Neuronal stem cell (in vitro differentiated cells): ENCODE results near the gene CAMTA1.
A peak's percentile ranks its signal among the peaks of the same experiment; 100 is the strongest.

Experiments used
- DNase-seq: peaks from one replicate; pipeline ENCODE4 v3.0.0-alpha.2; 2013; ENCODE audit warnings: low spot score
- H2AFZ ChIP-seq: one replicate; pipeline ENCODE4 v1.6.1; 2013; ENCODE audit warnings: mild to moderate bottlenecking, low read length, inconsistent platforms
- H2AK5ac ChIP-seq: 2 replicates; pipeline ENCODE4 v1.6.1; 2013; ENCODE audit warnings: low read depth, mild to moderate bottlenecking, inconsistent platforms, low read length, moderate library complexity, mixed read lengths
- H2BK120ac ChIP-seq: 2 replicates; pipeline ENCODE4 v1.6.1; 2013; ENCODE audit warnings: low read depth, mild to moderate bottlenecking, inconsistent platforms, low read length, moderate library complexity, mixed read lengths
- H2BK12ac ChIP-seq: one replicate; pipeline ENCODE4 v1.6.1; 2013; ENCODE audit warnings: low read length, inconsistent platforms
- H2BK15ac ChIP-seq: 2 replicates; pipeline ENCODE4 v1.6.1; 2013; ENCODE audit warnings: mild to moderate bottlenecking, low read length, inconsistent platforms, mixed read lengths
- H2BK5ac ChIP-seq: one replicate; pipeline ENCODE4 v1.6.1; 2013; ENCODE audit warnings: inconsistent platforms, mild to moderate bottlenecking, low read length, moderate library complexity
- H3K14ac ChIP-seq: one replicate; pipeline ENCODE4 v1.6.1; 2013; ENCODE audit warnings: low read length, inconsistent platforms
- H3K18ac ChIP-seq: 2 replicates; pipeline ENCODE4 v1.6.1; 2013; ENCODE audit warnings: low read length, inconsistent platforms
- H3K23ac ChIP-seq: 2 replicates; pipeline ENCODE4 v1.6.1; 2013; ENCODE audit warnings: low read depth, mild to moderate bottlenecking, mixed read lengths, low read length, inconsistent platforms; ENCODE audit not compliant: poor library complexity
- H3K27ac ChIP-seq: replicated peaks from 3 replicates; pipeline ENCODE4 v1.5.1; 2013; ENCODE audit warnings: low read length, inconsistent platforms
- H3K27me3 ChIP-seq, 3 experiments: 2 replicates each; pipeline ENCODE4 v1.6.1; 2013; ENCODE audit warnings: low read length in 3 of 3, mild to moderate bottlenecking in 2 of 3, inconsistent platforms in 1 of 3, low read depth in 1 of 3, mixed read lengths in 1 of 3, moderate library complexity in 1 of 3; ENCODE audit not compliant: control insufficient read depth in 3 of 3, insufficient read depth in 3 of 3
- H3K36me3 ChIP-seq, 2 donors: replicated peaks in 1 of 2; 2 replicates each; pipeline ENCODE4 v1.6.1; 2013; ENCODE audit warnings: low read length in 2 of 2; ENCODE audit not compliant: control insufficient read depth in 2 of 2, insufficient read depth in 2 of 2
- H3K4ac ChIP-seq: 2 replicates; pipeline ENCODE4 v1.6.1; 2013; ENCODE audit warnings: inconsistent platforms, mild to moderate bottlenecking, low read length, moderate library complexity
- H3K4me1 ChIP-seq, 2 donors: 1 replicate in 1 of 2; 2 replicates in 1 of 2; pipeline ENCODE4 v1.6.1; 2013; ENCODE audit warnings: low read length in 2 of 2, low read depth in 1 of 2; ENCODE audit not compliant: control insufficient read depth in 2 of 2, insufficient read depth in 1 of 2
- H3K4me2 ChIP-seq: one replicate; pipeline ENCODE4 v1.6.1; 2013; ENCODE audit warnings: mild to moderate bottlenecking, low read length, inconsistent platforms; ENCODE audit not compliant: insufficient read depth, poor library complexity, severe bottlenecking
- H3K4me3 ChIP-seq, 2 donors: 2 replicates each; pipeline ENCODE4 v1.5.1; 2013; ENCODE audit warnings: low read length in 2 of 2, mild to moderate bottlenecking in 2 of 2, inconsistent platforms in 1 of 2, moderate library complexity in 1 of 2
- H3K79me1 ChIP-seq: one replicate; pipeline ENCODE4 v1.6.1; 2013; ENCODE audit warnings: low read depth, mild to moderate bottlenecking, inconsistent platforms, low read length, moderate library complexity
- H3K9ac ChIP-seq: one replicate; pipeline ENCODE4 v1.6.1; 2013; ENCODE audit warnings: mild to moderate bottlenecking, low read depth, low read length, inconsistent platforms; ENCODE audit not compliant: poor library complexity
- H3K9me3 ChIP-seq, 2 donors: replicated peaks in 1 of 2; 2 replicates each; pipeline versions ENCODE3 to v1.6.1; 2013; ENCODE audit warnings: low read length in 2 of 2, mild to moderate bottlenecking in 2 of 2, inconsistent platforms in 1 of 2, low read depth in 1 of 2, mixed read lengths in 1 of 2, moderate library complexity in 1 of 2; ENCODE audit not compliant: control insufficient read depth in 2 of 2, insufficient read depth in 1 of 2
- H4K8ac ChIP-seq: one replicate; pipeline ENCODE4 v1.6.1; 2013; ENCODE audit warnings: low read depth, mild to moderate bottlenecking, inconsistent platforms, low read length, moderate library complexity
- H4K91ac ChIP-seq: one replicate; pipeline ENCODE4 v1.6.1; 2013; ENCODE audit warnings: low read length, low read depth, mild to moderate bottlenecking, inconsistent platforms; ENCODE audit not compliant: poor library complexity
- WGBS, 2 donors: extraction: QIAGEN DNeasy Blood & Tissue Kit; methylation state at CpG; one replicate each; pipeline ENCODE4 v1.1.7; 2013; ENCODE audit warnings: missing lambda C conversion rate in 2 of 2, mixed read lengths in 1 of 2; ENCODE audit not compliant: insufficient read length in 2 of 2, insufficient replicate concordance in 1 of 2; ENCODE audit errors: extremely low coverage in 2 of 2; 5-methylcytosine and 5-hydroxymethylcytosine counted together

Gene CAMTA1

DNA sequence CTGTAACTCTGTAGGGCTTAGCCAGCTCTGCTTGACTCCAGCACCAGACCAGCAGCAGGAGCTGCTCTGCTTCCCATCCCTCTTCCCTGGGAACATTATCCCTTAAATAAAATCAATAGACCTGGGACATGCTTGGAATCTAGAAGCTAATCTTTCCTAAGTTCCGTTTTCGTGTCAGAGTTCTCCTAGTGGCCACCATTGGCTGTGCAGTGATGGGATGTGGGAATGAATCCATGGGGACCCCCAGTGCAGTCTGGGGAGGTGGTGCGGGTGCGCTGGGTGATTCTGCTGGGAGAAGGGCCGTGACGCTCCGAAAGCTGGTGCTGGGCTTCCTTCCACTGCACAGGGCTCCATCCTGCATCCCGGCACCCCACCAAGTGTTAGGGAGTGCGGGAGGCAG is 202.7 kb downstream of the CAMTA1 start:
- Histone ChIP-seq H3K4me3 (no peak overlapping the region), H2AK5ac (no peak overlapping the region), H2BK5ac (peak overlapping the region; percentile 63), H3K4me1 (peaks cover 0 to 4% of the 10 kb centered on the region in 2 donors), H2BK12ac (no peak overlapping the region), H2BK120ac (no peak overlapping the region), H3K27ac (no peak overlapping the region), H3K9me3 (peaks cover 0 to 4% of the 10 kb centered on the region in 2 donors), H3K9ac (no peak overlapping the region), H2AFZ (no peak overlapping the region), H3K79me1 (no peaks in the 10 kb centered on the region), H3K4me2 (no peak overlapping the region), H4K91ac (no peak overlapping the region), H3K27me3 (peaks cover 0 to 5% (median 0%) of the 10 kb centered on the region in 3 experiments), H4K8ac (no peak overlapping the region), H3K36me3 (no peaks in the 10 kb centered on the region), H3K23ac (no peak overlapping the region), H3K4ac (no peak overlapping the region), H3K18ac (peak overlapping the region; percentile 46), H2BK15ac (no peak overlapping the region), H3K14ac (peak overlapping the region; percentile 41)
- DNase-seq, result no peak
- WGBS, 2 donors, result no CpG with 5 or more reads among the region's 9 CpGs

DNA sequence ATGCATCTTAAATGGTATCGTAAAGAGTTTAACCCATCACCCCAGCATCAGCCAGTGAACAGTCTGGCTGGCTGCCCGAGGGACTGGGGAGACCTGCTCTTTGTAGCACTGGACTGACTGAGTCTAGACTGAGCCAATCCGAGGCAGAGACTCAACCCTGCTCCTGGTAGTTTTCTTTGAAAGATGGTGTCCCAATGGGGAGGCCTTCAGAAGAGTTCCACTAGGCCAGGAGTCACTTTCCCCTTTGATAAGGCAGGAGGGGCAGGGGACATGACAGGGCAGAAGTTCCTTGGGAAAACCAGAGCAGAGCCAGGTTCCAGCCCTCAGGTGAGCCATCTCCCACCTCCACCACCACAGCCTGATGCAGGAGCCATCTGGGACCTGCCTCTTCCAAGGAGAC is 203.5 kb downstream of the CAMTA1 start:
- H3K23ac ChIP-seq, result no peak overlapping the region
- no peak overlapping the region for H2BK15ac ChIP-seq
- H3K14ac ChIP-seq, result no peak overlapping the region
- peaks cover 0 to 5% (median 0%) of the 10 kb centered on the region in 3 experiments for H3K27me3 ChIP-seq
- no peak overlapping the region for H2BK5ac ChIP-seq
- H3K4ac ChIP-seq, result no peak overlapping the region
- no peak overlapping the region for H3K9ac ChIP-seq
- H3K18ac ChIP-seq, result no peak overlapping the region
- H3K4me2 ChIP-seq, result no peak overlapping the region
- no peaks in the 10 kb centered on the region for H3K79me1 ChIP-seq
- H2BK120ac ChIP-seq, result no peak overlapping the region
- peaks cover 0 to 4% of the 10 kb centered on the region in 2 donors for H3K4me1 ChIP-seq
- no peak overlapping the region for H3K4me3 ChIP-seq
- H3K36me3 ChIP-seq, result no peaks in the 10 kb centered on the region
- H4K8ac ChIP-seq, result no peak overlapping the region
- H3K27ac ChIP-seq, result no peak overlapping the region
- no peak overlapping the region for H2AFZ ChIP-seq
- H2BK12ac ChIP-seq, result no peak overlapping the region
- no peak overlapping the region for H4K91ac ChIP-seq
- WGBS, 2 donors, result no CpG with 5 or more reads among the region's 3 CpGs
- DNase-seq, result no peak
- H3K9me3 ChIP-seq, result peaks cover 0 to 4% of the 10 kb centered on the region in 2 donors
- H2AK5ac ChIP-seq, result no peak overlapping the region

DNA sequence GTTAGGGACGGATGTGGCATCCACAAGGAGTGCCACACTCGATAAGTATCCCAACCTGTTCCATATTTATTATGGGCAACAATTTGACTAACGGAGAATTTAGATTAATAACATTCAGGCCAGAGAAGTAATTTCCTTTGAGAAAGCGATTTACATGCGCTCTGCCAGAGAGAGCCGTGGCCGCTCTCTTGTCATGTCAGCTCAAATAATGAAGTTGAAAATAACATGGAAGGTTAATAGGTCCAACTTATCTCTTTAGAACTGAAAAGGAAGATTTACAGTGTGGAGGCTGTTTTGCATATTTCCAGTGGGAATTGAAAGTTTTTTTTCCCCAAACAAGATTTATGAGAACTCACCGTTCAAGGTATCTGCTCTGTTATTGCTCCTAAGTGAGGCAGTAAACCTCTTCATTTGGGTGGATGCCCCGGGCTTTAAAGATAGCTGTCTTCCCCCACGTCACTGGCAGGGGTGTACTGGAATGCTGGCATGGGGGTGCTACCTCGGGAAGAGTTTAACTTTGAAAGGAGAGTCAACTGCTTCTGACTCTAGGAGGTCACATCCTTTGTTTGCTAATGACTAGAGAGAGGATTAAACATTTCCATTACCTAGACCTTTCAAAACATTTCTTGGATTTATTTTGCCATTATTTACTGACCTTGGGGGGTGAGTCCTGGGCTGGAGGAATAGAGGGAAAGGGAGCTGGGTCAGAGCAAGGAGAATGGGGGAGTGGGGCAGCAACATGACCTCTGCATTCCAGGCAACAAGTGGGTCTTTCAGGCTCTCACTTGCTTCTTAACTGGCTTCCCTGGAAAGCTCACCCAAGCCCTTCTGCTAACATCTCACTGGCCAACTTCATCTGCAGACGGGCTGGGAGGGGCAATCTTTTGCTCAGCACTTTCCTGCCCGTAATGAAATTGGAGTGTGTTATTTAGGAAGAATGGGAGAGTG is 204.2 kb downstream of the CAMTA1 start:
- H3K79me1 ChIP-seq, result no peaks in the 10 kb centered on the region
- peak overlapping the region; percentile 52 for H3K27ac ChIP-seq
- H2AK5ac ChIP-seq, result no peak overlapping the region
- no peak overlapping the region for H3K9ac ChIP-seq
- peaks cover 0 to 4% of the 10 kb centered on the region in 2 donors for H3K9me3 ChIP-seq
- no peak overlapping the region for H2BK15ac ChIP-seq
- H3K14ac ChIP-seq, result no peak overlapping the region
- H2AFZ ChIP-seq, result no peak overlapping the region
- H3K4me1 ChIP-seq, result peaks cover 0 to 4% of the 10 kb centered on the region in 2 donors
- no peak overlapping the region for H2BK120ac ChIP-seq
- no peak overlapping the region for H3K4me3 ChIP-seq
- DNase-seq, result peak; percentile 37
- H2BK5ac ChIP-seq, result no peak overlapping the region
- no CpG with 5 or more reads among the region's 13 CpGs for WGBS, 2 donors
- H3K27me3 ChIP-seq, result peaks cover 0 to 5% (median 0%) of the 10 kb centered on the region in 3 experiments
- no peak overlapping the region for H2BK12ac ChIP-seq
- H3K36me3 ChIP-seq, result no peaks in the 10 kb centered on the region
- no peak overlapping the region for H3K4me2 ChIP-seq
- H3K4ac ChIP-seq, result no peak overlapping the region
- no peak overlapping the region for H3K18ac ChIP-seq
- H4K91ac ChIP-seq, result no peak overlapping the region
- no peak overlapping the region for H3K23ac ChIP-seq
- no peak overlapping the region for H4K8ac ChIP-seq

- Histone ChIP-seq H3K23ac (no peak overlapping the region), H3K27me3 (peaks cover 0 to 3% (median 0%) of the 10 kb centered on the region in 3 experiments), H2BK15ac (no peak overlapping the region), H3K4ac (no peak overlapping the region), H2BK5ac (no peak overlapping the region), H3K36me3 (no peaks in the 10 kb centered on the region), H3K79me1 (no peaks in the 10 kb centered on the region), H3K4me2 (no peak overlapping the region), H3K9ac (no peak overlapping the region), H3K9me3 (peaks cover 0 to 4% of the 10 kb centered on the region in 2 donors), H4K91ac (no peak overlapping the region), H2BK120ac (no peak overlapping the region), H3K27ac (no peak overlapping the region), H3K18ac (no peak overlapping the region), H2AK5ac (no peak overlapping the region), H3K4me3 (no peak overlapping the region), H2AFZ (no peak overlapping the region), H3K14ac (no peak overlapping the region), H3K4me1 (peaks cover 0 to 2% of the 10 kb centered on the region in 2 donors), H4K8ac (no peak overlapping the region), H2BK12ac (no peak overlapping the region)
- no CpG with 5 or more reads among the region's 1 CpG for WGBS, 2 donors
- DNase-seq, result no peak
Observed at GRCh38 chr1:6991266-6991665, 206.0 kb downstream of the CAMTA1 start.
